Neuronal stem cell (in vitro differentiated cells): Measurements from ENCODE around the gene GRID1.

Source experiments
- DNase-seq: peaks from one replicate; pipeline ENCODE4 v3.0.0-alpha.2; 2013; ENCODE audit warnings: low spot score
- H2AFZ ChIP-seq: one replicate; pipeline ENCODE4 v1.6.1; 2013; ENCODE audit warnings: mild to moderate bottlenecking, low read length, inconsistent platforms
- H2AK5ac ChIP-seq: 2 replicates; pipeline ENCODE4 v1.6.1; 2013; ENCODE audit warnings: low read depth, mild to moderate bottlenecking, inconsistent platforms, low read length, moderate library complexity, mixed read lengths
- H2BK120ac ChIP-seq: 2 replicates; pipeline ENCODE4 v1.6.1; 2013; ENCODE audit warnings: low read depth, mild to moderate bottlenecking, inconsistent platforms, low read length, moderate library complexity, mixed read lengths
- H2BK12ac ChIP-seq: one replicate; pipeline ENCODE4 v1.6.1; 2013; ENCODE audit warnings: low read length, inconsistent platforms
- H2BK15ac ChIP-seq: 2 replicates; pipeline ENCODE4 v1.6.1; 2013; ENCODE audit warnings: mild to moderate bottlenecking, low read length, inconsistent platforms, mixed read lengths
- H2BK5ac ChIP-seq: one replicate; pipeline ENCODE4 v1.6.1; 2013; ENCODE audit warnings: inconsistent platforms, mild to moderate bottlenecking, low read length, moderate library complexity
- H3K14ac ChIP-seq: one replicate; pipeline ENCODE4 v1.6.1; 2013; ENCODE audit warnings: low read length, inconsistent platforms
- H3K18ac ChIP-seq: 2 replicates; pipeline ENCODE4 v1.6.1; 2013; ENCODE audit warnings: low read length, inconsistent platforms
- H3K23ac ChIP-seq: 2 replicates; pipeline ENCODE4 v1.6.1; 2013; ENCODE audit warnings: low read depth, mild to moderate bottlenecking, mixed read lengths, low read length, inconsistent platforms; ENCODE audit not compliant: poor library complexity
- H3K27ac ChIP-seq: replicated peaks from 3 replicates; pipeline ENCODE4 v1.5.1; 2013; ENCODE audit warnings: low read length, inconsistent platforms
- H3K27me3 ChIP-seq, 3 experiments: 2 replicates each; pipeline ENCODE4 v1.6.1; 2013; ENCODE audit warnings: low read length in 3 of 3, mild to moderate bottlenecking in 2 of 3, inconsistent platforms in 1 of 3, low read depth in 1 of 3, mixed read lengths in 1 of 3, moderate library complexity in 1 of 3; ENCODE audit not compliant: control insufficient read depth in 3 of 3, insufficient read depth in 3 of 3
- H3K36me3 ChIP-seq, 2 donors: replicated peaks in 1 of 2; 2 replicates each; pipeline ENCODE4 v1.6.1; 2013; ENCODE audit warnings: low read length in 2 of 2; ENCODE audit not compliant: control insufficient read depth in 2 of 2, insufficient read depth in 2 of 2
- H3K4ac ChIP-seq: 2 replicates; pipeline ENCODE4 v1.6.1; 2013; ENCODE audit warnings: inconsistent platforms, mild to moderate bottlenecking, low read length, moderate library complexity
- H3K4me1 ChIP-seq, 2 donors: 1 replicate in 1 of 2; 2 replicates in 1 of 2; pipeline ENCODE4 v1.6.1; 2013; ENCODE audit warnings: low read length in 2 of 2, low read depth in 1 of 2; ENCODE audit not compliant: control insufficient read depth in 2 of 2, insufficient read depth in 1 of 2
- H3K4me2 ChIP-seq: one replicate; pipeline ENCODE4 v1.6.1; 2013; ENCODE audit warnings: mild to moderate bottlenecking, low read length, inconsistent platforms; ENCODE audit not compliant: insufficient read depth, poor library complexity, severe bottlenecking
- H3K4me3 ChIP-seq, 2 donors: 2 replicates each; pipeline ENCODE4 v1.5.1; 2013; ENCODE audit warnings: low read length in 2 of 2, mild to moderate bottlenecking in 2 of 2, inconsistent platforms in 1 of 2, moderate library complexity in 1 of 2
- H3K79me1 ChIP-seq: one replicate; pipeline ENCODE4 v1.6.1; 2013; ENCODE audit warnings: low read depth, mild to moderate bottlenecking, inconsistent platforms, low read length, moderate library complexity
- H3K9ac ChIP-seq: one replicate; pipeline ENCODE4 v1.6.1; 2013; ENCODE audit warnings: mild to moderate bottlenecking, low read depth, low read length, inconsistent platforms; ENCODE audit not compliant: poor library complexity
- H3K9me3 ChIP-seq, 2 donors: replicated peaks in 1 of 2; 2 replicates each; pipeline versions ENCODE3 to v1.6.1; 2013; ENCODE audit warnings: low read length in 2 of 2, mild to moderate bottlenecking in 2 of 2, inconsistent platforms in 1 of 2, low read depth in 1 of 2, mixed read lengths in 1 of 2, moderate library complexity in 1 of 2; ENCODE audit not compliant: control insufficient read depth in 2 of 2, insufficient read depth in 1 of 2
- H4K8ac ChIP-seq: one replicate; pipeline ENCODE4 v1.6.1; 2013; ENCODE audit warnings: low read depth, mild to moderate bottlenecking, inconsistent platforms, low read length, moderate library complexity
- H4K91ac ChIP-seq: one replicate; pipeline ENCODE4 v1.6.1; 2013; ENCODE audit warnings: low read length, low read depth, mild to moderate bottlenecking, inconsistent platforms; ENCODE audit not compliant: poor library complexity
- WGBS, 2 donors: extraction: QIAGEN DNeasy Blood & Tissue Kit; methylation state at CpG; one replicate each; pipeline ENCODE4 v1.1.7; 2013; ENCODE audit warnings: missing lambda C conversion rate in 2 of 2, mixed read lengths in 1 of 2; ENCODE audit not compliant: insufficient read length in 2 of 2, insufficient replicate concordance in 1 of 2; ENCODE audit errors: extremely low coverage in 2 of 2; 5-methylcytosine and 5-hydroxymethylcytosine counted together

GRID1 gene

GRCh38 chr10:86168256-86168655, 198.3 kb downstream of the GRID1 start:
- no peaks in the 10 kb centered on the region for H3K36me3 ChIP-seq
- H2AK5ac ChIP-seq: peak overlapping the region; percentile 16
- peaks cover 0 to 2% (median 0%) of the 10 kb centered on the region in 3 experiments for H3K27me3 ChIP-seq
- no peak overlapping the region for H3K4me3 ChIP-seq
- no peak overlapping the region for H3K23ac ChIP-seq
- H3K9ac ChIP-seq: no peak overlapping the region
- H4K8ac ChIP-seq: no peak overlapping the region
- no CpG with 5 or more reads among the region's 7 CpGs for WGBS, 2 donors
- H3K4me1 ChIP-seq: peaks cover 0 to 7% of the 10 kb centered on the region in 2 donors
- H2BK12ac ChIP-seq: no peak overlapping the region
- H3K9me3 ChIP-seq: no peaks in the 10 kb centered on the region
- no peaks in the 10 kb centered on the region for H3K79me1 ChIP-seq
- peak overlapping the region; percentile 14 for H2BK15ac ChIP-seq
- no peak overlapping the region for H2AFZ ChIP-seq
- H3K14ac ChIP-seq: no peak overlapping the region
- no peak overlapping the region for H3K4ac ChIP-seq
- no peak overlapping the region for H3K27ac ChIP-seq
- H2BK5ac ChIP-seq: no peak overlapping the region
- H4K91ac ChIP-seq: no peak overlapping the region
- H2BK120ac ChIP-seq: no peak overlapping the region
- no peak overlapping the region for H3K18ac ChIP-seq
- no peak overlapping the region for H3K4me2 ChIP-seq
- DNase-seq: no peak

- H3K18ac ChIP-seq: no peak overlapping the region
- no peak for DNase-seq
- no peak overlapping the region for H2BK15ac ChIP-seq
These were observed 198.8 kb downstream of the GRID1 start for GRCh38 chr10:86167762-86168128.

GRCh38 chr10:86167121-86167761, 199.4 kb downstream of the GRID1 start:
- H2BK15ac ChIP-seq: peak overlapping the region; percentile 28
- H3K27me3 ChIP-seq: peaks cover 0 to 2% (median 0%) of the 10 kb centered on the region in 3 experiments
- H3K79me1 ChIP-seq: no peaks in the 10 kb centered on the region
- H4K8ac ChIP-seq: no peak overlapping the region
- H3K9me3 ChIP-seq: no peaks in the 10 kb centered on the region
- no peak overlapping the region for H3K23ac ChIP-seq
- no peak overlapping the region for H3K27ac ChIP-seq
- no peak overlapping the region for H3K9ac ChIP-seq
- H2BK120ac ChIP-seq: no peak overlapping the region
- no peak overlapping the region for H4K91ac ChIP-seq
- no peak for DNase-seq
- H2AK5ac ChIP-seq: no peak overlapping the region
- no peak overlapping the region for H3K4me2 ChIP-seq
- no peak overlapping the region for H2BK12ac ChIP-seq
- no peak overlapping the region for H3K4me3 ChIP-seq
- H3K14ac ChIP-seq: no peak overlapping the region
- no peak overlapping the region for H3K4ac ChIP-seq
- no peak overlapping the region for H2AFZ ChIP-seq
- H3K18ac ChIP-seq: no peak overlapping the region
- H2BK5ac ChIP-seq: no peak overlapping the region
- peaks cover 0 to 7% of the 10 kb centered on the region in 2 donors for H3K4me1 ChIP-seq
- no peaks in the 10 kb centered on the region for H3K36me3 ChIP-seq
- WGBS, 2 donors: no CpG with 5 or more reads among the region's 5 CpGs

More at GRCh38 chr10:86167762-86168128, 198.8 kb downstream of the GRID1 start:
- peaks cover 0 to 2% (median 0%) of the 10 kb centered on the region in 3 experiments for H3K27me3 ChIP-seq
- H2BK12ac ChIP-seq: no peak overlapping the region
- H3K4ac ChIP-seq: no peak overlapping the region
- no peak overlapping the region for H3K14ac ChIP-seq
- no peak overlapping the region for H3K23ac ChIP-seq
- no peaks in the 10 kb centered on the region for H3K79me1 ChIP-seq
- H4K91ac ChIP-seq: no peak overlapping the region
- no CpG with 5 or more reads among the region's 4 CpGs for WGBS, 2 donors
- H3K4me1 ChIP-seq: peaks cover 0 to 7% of the 10 kb centered on the region in 2 donors
- H3K27ac ChIP-seq: no peak overlapping the region
- no peaks in the 10 kb centered on the region for H3K36me3 ChIP-seq
- H2AFZ ChIP-seq: no peak overlapping the region
- no peak overlapping the region for H2BK5ac ChIP-seq
- no peak overlapping the region for H2AK5ac ChIP-seq
- H3K9me3 ChIP-seq: no peaks in the 10 kb centered on the region
- H3K4me2 ChIP-seq: no peak overlapping the region
- H4K8ac ChIP-seq: no peak overlapping the region
- H3K9ac ChIP-seq: no peak overlapping the region
- H2BK120ac ChIP-seq: no peak overlapping the region
- no peak overlapping the region for H3K4me3 ChIP-seq

GRCh38 chr10:86165666-86166065, 200.9 kb downstream of the GRID1 start:
- no CpG with 5 or more reads among the region's 9 CpGs for WGBS, 2 donors
- Histone ChIP-seq H3K23ac (no peak overlapping the region), H2BK12ac (no peak overlapping the region), H3K27me3 (peaks cover 0 to 2% (median 0%) of the 10 kb centered on the region in 3 experiments), H3K4ac (no peak overlapping the region), H3K18ac (no peak overlapping the region), H2AK5ac (no peak overlapping the region), H2BK15ac (no peak overlapping the region), H2BK120ac (no peak overlapping the region), H3K4me1 (peaks cover 0 to 7% of the 10 kb centered on the region in 2 donors), H3K9ac (no peak overlapping the region), H3K27ac (no peak overlapping the region), H2BK5ac (no peak overlapping the region), H3K36me3 (no peaks in the 10 kb centered on the region), H3K4me2 (no peak overlapping the region), H3K9me3 (no peaks in the 10 kb centered on the region), H2AFZ (no peak overlapping the region), H3K14ac (no peak overlapping the region), H4K8ac (no peak overlapping the region), H3K79me1 (no peaks in the 10 kb centered on the region), H3K4me3 (no peak overlapping the region), H4K91ac (no peak overlapping the region)
- no peak for DNase-seq
